Forelimb muscle (tissue), 1 donor: ENCODE measurements around the gene RIPPLY3. TPM values are rescaled to one million over a fixed set of nuclear protein-coding genes. Genes with fewer than 3 reads are reported as not detected.

Source experiments
- DNase-seq: peaks from one replicate; pipeline ENCODE4 v3.0.0-alpha.2; 2013; ENCODE audit warnings: low read depth
- polyA plus RNA-seq: library from polyadenylated mRNA; unstranded; fragments of 120-200 nt; gene quantifications from one replicate; pipeline ENCODE4 v1.2.1, GENCODE V29; 2013; ENCODE audit not compliant: insufficient read length

The RIPPLY3 gene, protein sequence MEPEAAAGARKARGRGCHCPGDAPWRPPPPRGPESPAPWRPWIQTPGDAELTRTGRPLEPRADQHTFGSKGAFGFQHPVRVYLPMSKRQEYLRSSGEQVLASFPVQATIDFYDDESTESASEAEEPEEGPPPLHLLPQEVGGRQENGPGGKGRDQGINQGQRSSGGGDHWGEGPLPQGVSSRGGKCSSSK
- 0.11 TPM for polyA plus RNA-seq

DNA sequence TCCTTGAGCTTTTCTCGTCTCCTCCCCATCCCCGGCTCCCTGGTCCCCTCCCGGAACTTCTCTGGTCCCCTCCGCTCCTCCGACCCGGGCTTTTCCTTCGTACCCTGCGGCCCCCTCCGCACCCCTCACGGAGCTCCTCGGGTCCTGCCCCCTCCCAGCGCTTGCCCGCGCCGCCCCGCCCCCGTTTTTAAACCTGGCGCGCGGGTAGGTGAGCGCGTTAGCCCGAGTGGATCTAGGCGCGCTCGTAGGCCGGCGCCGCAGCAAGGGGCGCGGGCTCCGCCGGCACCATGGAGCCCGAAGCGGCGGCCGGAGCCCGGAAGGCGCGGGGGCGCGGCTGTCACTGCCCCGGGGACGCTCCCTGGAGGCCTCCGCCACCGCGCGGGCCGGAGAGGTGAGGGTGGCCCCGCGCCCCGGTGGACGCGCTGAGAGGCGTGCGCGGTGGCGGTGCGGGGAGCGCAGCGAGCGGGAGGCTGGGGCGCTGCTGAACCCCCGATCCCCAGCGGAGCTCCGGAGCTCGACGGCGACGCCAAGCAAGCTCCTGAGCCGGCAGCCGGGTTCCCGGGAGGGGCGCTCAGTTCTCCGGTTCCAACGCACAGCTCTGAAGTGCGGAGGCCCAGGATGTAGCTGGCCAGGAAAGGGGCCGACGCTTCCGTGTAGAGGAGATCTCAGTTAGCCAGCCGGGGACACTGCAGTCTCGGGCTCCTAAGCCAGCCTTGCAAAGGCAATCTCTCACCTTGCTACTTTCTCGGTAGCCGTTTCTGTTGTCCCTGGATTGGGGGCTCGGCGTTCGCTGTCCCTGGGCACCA, at the start of gene RIPPLY3:
Gene RIPPLY3, plus strand, starts transcription at position 217 of the 806 bp plus-strand sequence. Its CDS starts 71 bp downstream, at position 288.
- no peak for DNase-seq

DNA sequence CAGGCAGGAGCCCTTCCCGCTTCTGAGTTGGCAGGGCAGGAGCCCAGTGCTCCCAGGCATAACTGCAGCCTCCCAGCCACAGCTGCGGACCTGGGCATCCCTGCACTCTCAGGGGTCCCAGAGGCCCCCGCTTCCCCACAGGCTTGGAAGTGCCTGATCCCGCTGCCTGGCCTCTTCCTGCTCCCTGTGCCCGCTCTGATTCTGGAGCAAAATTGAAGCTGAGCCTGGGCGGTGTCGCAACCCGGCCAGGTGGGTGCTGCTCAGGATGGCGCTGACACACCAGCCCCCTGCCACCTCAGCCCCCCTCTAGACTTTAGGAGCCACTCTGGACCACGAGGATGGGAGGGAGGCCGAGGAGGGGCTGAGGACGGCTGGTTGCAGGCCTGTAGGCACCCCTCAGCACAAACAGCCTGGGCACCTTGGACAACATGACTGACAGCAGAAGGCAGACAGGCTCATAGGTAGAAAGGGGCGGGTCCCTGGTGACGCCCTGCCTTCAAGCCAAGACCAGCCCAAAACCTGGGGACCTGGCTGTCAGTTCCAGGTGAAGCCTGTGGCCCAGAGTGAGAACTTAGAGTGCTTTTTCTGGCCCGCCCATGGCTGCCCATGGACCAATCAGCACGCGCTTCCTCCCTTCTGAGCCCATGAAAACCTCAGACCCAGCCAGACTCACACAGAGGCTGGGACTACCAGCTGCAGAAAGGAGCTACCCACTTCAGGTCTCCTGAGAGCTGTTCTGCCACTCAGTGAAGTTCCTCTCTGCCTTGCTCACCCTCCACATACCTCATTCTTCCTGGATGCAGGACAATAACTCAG, 47.3 kb upstream of the RIPPLY3 start:
- no peak for DNase-seq

DNA sequence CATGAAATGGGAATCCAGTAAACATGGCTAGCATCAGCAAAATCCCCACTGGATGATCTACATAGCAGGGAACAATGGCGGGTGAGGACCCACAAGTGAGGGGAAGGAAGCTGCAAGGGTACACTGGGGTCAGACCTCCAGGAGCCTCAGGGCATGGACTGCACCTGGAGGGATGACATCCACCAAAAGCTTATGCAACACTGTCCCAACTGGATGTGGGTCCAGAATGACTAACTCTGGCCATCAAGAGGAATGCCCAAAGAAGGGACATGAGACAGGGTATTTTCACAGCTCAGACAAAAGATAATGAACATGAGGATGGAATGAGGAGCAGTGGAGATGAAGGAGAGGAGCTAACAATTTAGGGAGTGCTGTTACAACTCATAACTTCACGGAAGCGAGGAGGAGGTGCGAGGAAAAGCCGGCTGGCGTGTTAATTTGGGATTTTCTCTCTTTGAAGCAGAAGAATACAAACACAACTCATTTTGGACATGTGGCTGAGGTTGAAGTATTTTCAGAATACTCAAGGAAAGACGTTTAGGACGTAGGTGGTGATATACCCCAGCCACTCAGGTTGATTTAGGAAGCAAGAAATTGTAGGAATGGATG, 45.7 kb upstream of the RIPPLY3 start:
- no peak for DNase-seq

GRCh38 chr21:36962098-36962780, 44.3 kb upstream of the RIPPLY3 start:
- no peak for DNase-seq

DNA sequence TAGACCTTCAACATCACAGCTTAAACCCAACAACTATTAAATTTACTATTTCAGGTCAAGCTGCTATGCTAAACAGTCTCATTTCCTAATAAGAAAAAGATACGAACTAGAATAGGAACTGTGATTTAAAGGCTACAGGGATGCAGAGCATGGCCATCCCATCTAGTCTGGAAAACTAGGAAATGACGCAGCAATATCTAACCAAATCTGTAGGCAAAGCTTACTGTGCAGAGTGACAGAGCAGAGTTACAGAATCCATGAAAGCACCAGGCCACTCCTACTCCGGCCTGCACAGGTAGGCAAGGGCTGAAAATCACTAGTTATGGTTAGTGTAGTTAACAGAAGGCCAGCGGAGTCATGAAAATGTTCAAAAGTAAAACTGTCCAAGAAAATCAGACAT, 42.1 kb upstream of the RIPPLY3 start:
- DNase-seq = no peak

DNA sequence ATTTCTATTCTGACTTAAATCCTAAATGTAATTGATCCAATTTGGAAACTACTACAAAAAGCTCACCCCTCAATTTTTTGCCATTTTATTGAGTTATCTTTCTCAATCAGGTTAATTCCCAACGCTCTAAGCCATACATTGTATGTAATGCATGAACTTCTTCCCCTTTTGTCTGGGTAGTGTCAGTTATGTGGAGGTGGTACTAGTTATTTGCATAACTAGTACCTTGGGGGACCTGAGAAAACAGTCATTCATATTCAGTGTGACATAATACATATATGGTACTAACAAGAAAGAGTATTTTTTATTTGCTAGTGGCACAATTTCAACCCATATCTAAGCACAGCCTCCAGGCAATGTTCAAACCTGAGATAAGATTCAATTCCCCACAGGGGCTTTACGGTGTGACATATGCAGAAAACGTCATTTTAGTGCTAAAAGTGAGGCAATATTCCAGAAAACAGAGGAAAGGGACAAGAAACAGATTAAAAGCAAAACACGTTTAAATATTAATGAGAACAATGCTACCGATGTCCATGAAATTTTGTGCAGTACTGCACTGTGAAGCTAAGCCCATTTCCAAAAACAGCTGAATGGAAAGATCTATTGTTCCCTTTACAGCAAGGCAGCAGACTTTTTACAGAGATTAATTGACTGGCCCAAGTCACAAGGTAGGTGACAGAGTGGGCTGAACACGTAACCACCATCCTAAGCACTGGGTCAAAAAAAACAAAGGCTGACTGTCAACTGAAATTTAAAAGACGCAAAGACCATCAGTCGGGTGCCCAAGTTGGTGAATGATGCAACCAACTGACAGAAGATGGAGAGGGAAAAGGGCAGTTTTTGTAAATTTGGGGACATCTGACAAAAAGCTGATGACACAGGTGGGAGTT, 41.4 kb upstream of the RIPPLY3 start:
- DNase-seq = no peak

DNA sequence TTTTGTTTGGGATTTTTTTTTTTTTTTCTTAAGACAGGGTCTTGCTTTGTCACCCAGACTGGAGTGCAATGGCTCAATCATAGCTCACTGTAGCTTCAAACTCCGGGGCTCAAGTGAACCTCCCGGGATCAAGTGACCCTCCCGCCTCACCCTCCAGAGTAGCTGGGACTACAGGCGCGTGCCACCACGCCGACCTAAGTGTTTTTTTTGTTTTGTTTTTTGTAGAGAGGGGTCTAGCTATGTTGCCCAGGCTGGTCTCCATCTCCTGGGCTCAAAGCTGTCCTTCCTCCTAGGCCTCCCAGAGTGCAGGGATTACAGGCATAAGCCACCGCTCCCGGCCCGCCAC, 40.8 kb upstream of the RIPPLY3 start:
- no peak for DNase-seq

DNA sequence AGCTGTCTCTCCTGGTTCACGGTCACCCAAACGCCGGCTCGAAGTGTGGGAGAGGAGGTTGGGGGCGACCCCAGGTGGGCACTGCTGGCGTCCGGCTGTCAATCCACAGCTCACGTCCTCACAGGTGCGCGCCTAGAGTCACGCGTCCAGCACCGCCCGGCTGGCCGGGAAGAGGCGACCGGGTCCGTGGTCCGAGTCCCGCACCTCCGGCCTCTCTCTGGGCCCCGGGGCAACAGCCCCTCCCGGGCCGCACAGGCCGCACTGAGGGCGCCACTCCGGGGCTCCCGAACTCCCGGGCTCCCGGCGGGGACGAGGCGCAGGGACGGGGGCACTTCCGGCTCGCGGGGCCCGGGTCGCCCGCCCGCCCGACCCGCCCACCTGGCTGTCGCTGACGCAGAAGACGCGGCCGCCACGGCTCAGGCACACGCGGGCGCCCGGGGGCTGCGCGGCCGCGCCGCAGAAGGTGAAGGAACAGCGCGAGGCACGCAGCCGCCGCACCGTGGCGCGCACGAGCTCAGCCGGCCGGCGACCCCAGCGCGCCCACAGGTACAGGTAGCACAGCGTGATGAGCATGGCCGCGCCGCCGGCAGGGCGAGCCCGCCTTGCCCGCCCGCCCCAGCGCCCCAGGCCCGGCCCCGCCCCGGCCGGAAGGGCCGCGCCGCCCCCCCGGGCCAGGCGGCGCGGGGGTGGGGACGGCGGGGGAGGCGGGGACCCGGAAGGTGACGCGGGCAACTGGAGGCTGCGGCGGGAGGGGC, 40.3 kb upstream of the RIPPLY3 start, which contains the start of gene HLCS:
Gene HLCS, minus strand, starts transcription at position 604 of the 755 bp plus-strand sequence. Its CDS starts 31 bp downstream, at position 573.
- DNase-seq = no peak

GRCh38 chr21:36966821-36967768, 39.4 kb upstream of the RIPPLY3 start:
- DNase-seq = no peak

DNA sequence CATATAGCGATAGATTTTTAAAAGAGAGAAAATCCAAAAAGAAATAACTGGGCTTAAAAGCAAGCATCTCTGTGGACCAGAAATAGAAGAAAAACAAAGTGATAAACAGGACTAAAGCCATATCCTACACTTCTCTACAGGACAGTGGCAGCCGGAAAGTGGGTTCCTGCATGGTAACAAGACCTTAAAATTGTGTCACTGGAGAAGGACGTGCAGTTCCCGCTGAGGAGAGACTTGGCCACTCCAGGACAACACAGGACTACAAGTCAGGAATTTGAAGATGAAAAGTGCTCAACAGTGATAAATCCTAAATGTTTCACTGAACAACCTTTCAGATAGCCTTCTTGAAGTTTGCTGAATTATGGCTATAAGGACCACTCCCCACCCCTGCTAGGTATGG, 38.1 kb upstream of the RIPPLY3 start:
- DNase-seq = no peak

- DNase-seq = no peak
Measured at GRCh38 chr21:36968976-36969375, 37.5 kb upstream of the RIPPLY3 start.

GRCh38 chr21:36973986-36974850, 32.3 kb upstream of the RIPPLY3 start:
- DNase-seq = no peak

- no peak for DNase-seq
Measured at GRCh38 chr21:36974851-36975192, 31.7 kb upstream of the RIPPLY3 start.

GRCh38 chr21:36976228-36976861, 30.2 kb upstream of the RIPPLY3 start:
- no peak for DNase-seq

DNA sequence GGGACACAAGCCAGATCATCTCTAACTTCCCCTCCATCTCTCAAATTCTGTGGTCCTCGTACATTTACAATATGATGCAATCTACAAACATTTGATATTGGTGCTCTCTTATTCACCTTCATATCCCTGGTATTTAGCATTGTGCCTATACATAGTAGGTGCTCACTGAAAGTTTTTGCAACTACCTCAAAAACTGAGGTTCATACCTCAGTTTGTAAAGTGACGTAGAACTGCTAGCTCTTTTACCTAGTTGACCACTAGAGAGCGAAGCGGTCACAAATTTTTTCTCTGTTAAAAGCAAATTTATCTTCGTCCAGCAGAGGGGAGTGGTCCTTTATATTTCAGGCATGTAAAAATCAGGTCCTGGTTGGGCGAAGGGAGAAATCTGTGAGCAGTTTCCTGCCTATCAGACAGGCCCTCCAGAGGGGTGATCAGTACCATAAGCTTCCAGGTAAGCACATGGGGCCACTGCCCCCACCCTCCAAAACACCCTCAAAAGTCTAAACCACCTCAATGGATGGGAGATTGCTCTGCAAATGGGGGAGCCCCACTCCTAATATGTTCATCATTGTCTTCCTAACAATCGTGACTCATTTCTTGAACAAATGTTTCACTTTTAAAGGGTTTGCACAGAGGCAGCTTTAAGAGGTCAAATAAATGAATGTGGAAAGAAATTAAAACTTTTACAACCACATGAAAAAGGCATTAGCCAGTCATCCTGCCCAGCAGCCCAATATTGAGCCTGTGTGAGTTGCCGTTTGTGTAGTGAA, 29.4 kb upstream of the RIPPLY3 start:
- DNase-seq = peak; percentile 62
